ENCODE data around the gene MYO1H.

MYO1H gene

GRCh38 chr12:109495012-109495411, 147.3 kb downstream of the MYO1H start:
- no peak for DNase-seq

GRCh38 chr12:109496306-109496705, 148.6 kb downstream of the MYO1H start:
- DNase-seq = no peak

GRCh38 chr12:109497675-109498074, 150.0 kb downstream of the MYO1H start:
- DNase-seq = no peak
